ENCODE results near the gene INTS6. TPM values are rescaled to one million over a fixed set of nuclear protein-coding genes. Genes with fewer than 3 reads are reported as not detected.

INTS6 gene
- total and polyA plus RNA-seq, 8 donors: 10.9 to 44.8 (median 27.2) TPM

- Histone ChIP-seq H3K4me1 (peaks cover 0 to 4% (median 0%) of the 10 kb centered on the region in 3 donors), H3K9me3 (no peaks in the 10 kb centered on the region), H3K4me3 (no peak overlapping the region), H3K36me3 (no peaks in the 10 kb centered on the region), H3K27me3 (no peaks in the 10 kb centered on the region), H3K27ac (no peak overlapping the region)
- ATAC-seq (no peak), DNase-seq (no peak), FAIRE-seq (no peak)
- TF ChIP-seq CTCF (IDR thresholded peaks at IDR 0.05): no peak
- intact Hi-C loops (cut with DNase I): no loop called here
- WGBS, 2 donors: 73 to 87% methylated on average over 14 of the region's 14 CpGs
Observed at GRCh38 chr13:51324714-51325420, 128.0 kb downstream of the INTS6 start.

GRCh38 chr13:51323824-51324511 lies 128.9 kb downstream of the INTS6 start:
- H3K9me3 ChIP-seq: no peaks in the 10 kb centered on the region
- peaks cover 0 to 4% (median 0%) of the 10 kb centered on the region in 3 donors for H3K4me1 ChIP-seq
- intact Hi-C loops (cut with DNase I): no loop called here
- ATAC-seq (peak; percentile 43 to 81 (median 78)), FAIRE-seq (no peak), DNase-seq (peak in 1 of 6 donors; percentile 11)
- no peak for TF ChIP-seq CTCF (IDR thresholded peaks at IDR 0.05)
- H3K36me3 ChIP-seq: no peaks in the 10 kb centered on the region
- no peaks in the 10 kb centered on the region for H3K27me3 ChIP-seq
- no peak overlapping the region for H3K4me3 ChIP-seq
- no peak overlapping the region for H3K27ac ChIP-seq
- WGBS, 2 donors: 50 to 57% methylated on average over 5 of the region's 5 CpGs

DNA sequence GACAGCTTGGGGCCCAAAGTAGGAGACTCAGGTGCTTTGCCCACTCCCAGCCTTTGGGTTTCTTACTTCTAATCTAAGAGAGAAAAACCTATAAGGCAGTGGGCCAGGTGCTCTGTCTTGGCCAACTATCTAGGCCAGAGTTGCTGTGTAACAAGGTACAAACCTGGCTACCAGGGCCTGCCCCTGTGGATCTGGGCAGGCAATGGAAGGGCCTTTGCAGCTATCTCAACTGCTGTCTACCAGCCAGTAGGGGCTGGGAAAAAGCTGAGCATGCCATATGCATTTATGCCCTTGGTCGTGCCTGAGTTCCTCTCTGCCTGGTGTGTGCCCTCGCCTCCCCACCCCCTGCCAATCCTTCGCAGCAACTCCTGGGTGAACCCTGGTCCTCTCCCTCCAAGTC lies 130.0 kb downstream of the INTS6 start:
- FAIRE-seq (no peak), DNase-seq (no peak), ATAC-seq (no peak)
- TF ChIP-seq CTCF (IDR thresholded peaks at IDR 0.05): no peak
- Histone ChIP-seq H3K9me3 (no peaks in the 10 kb centered on the region), H3K36me3 (no peaks in the 10 kb centered on the region), H3K4me1 (peaks cover 0 to 4% (median 0%) of the 10 kb centered on the region in 3 donors), H3K4me3 (no peak overlapping the region), H3K27ac (no peak overlapping the region), H3K27me3 (no peaks in the 10 kb centered on the region)
- WGBS, 2 donors: 75 to 86% methylated on average over 3 of the region's 3 CpGs
- intact Hi-C loops (cut with DNase I): no loop called here

DNA sequence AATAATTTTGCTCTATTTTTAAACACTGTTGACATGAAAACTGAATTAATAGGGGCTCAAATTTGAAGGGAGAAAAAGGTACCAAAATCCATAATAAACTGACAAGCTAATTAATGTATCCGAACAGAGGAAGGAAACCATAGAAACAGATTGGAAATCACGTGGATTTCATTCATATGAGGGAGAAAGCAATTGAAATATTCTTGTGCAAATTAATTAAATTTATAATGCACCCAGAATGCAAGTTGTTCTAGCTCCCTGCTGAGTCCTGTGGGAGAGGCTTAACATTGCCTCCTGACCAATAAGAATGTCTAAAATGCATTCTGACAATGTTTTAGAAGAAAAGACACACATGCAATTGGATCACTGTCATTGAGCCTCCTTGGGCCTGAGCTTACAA lies 131.0 kb downstream of the INTS6 start:
- Histone ChIP-seq H3K9me3 (no peaks in the 10 kb centered on the region), H3K27ac (no peak overlapping the region), H3K36me3 (no peaks in the 10 kb centered on the region), H3K27me3 (no peaks in the 10 kb centered on the region), H3K4me1 (peaks cover 0 to 4% (median 0%) of the 10 kb centered on the region in 3 donors), H3K4me3 (no peak overlapping the region)
- DNase-seq: no peak
- intact Hi-C loops (cut with DNase I): no loop called here
- TF ChIP-seq CTCF (IDR thresholded peaks at IDR 0.05): no peak
- no peak for ATAC-seq
- WGBS, 2 donors: 83 to 88% methylated on average over 2 of the region's 2 CpGs
- no peak for FAIRE-seq

- FAIRE-seq: no peak
- no peak for DNase-seq
- intact Hi-C loops (cut with DNase I): no loop called here
- H3K27ac ChIP-seq: no peak overlapping the region
- H3K36me3 ChIP-seq: no peaks in the 10 kb centered on the region
- no peak for TF ChIP-seq CTCF (IDR thresholded peaks at IDR 0.05)
- H3K4me3 ChIP-seq: no peak overlapping the region
- H3K4me1 ChIP-seq: no peaks in the 10 kb centered on the region
- ATAC-seq: no peak
- H3K9me3 ChIP-seq: no peaks in the 10 kb centered on the region
- WGBS, 2 donors: 88 to 91% methylated on average over 3 of the region's 3 CpGs
- no peaks in the 10 kb centered on the region for H3K27me3 ChIP-seq
Observed at GRCh38 chr13:51318876-51319275, 134.0 kb downstream of the INTS6 start.

Measured in pancreas (tissue), 10 donors.